CD14-positive monocyte (primary cell): ENCODE data around the gene FOXP1. TPM values are rescaled to one million over a fixed set of nuclear protein-coding genes. Genes with fewer than 3 reads are reported as not detected.
A peak's percentile ranks its signal among the peaks of the same experiment; 100 is the strongest.

Experiments used
- DNase-seq, 3 donors: peaks; one replicate each; pipeline ENCODE4 v3.0.0-alpha.2; 2011 to 2022
- H2AFZ ChIP-seq: 2 replicates; pipeline ENCODE4 v1.6.0; 2012; ENCODE audit warnings: mild to moderate bottlenecking, low read depth, low read length, inconsistent platforms; ENCODE audit not compliant: insufficient read depth, poor library complexity, severe bottlenecking
- H3K27ac ChIP-seq, 2 donors: 1 replicate in 1 of 2; 2 replicates in 1 of 2; pipeline ENCODE4 v1.5.1; 2012 to 2013; ENCODE audit warnings: low read length in 2 of 2, control low read depth in 1 of 2, inconsistent platforms in 1 of 2, low read depth in 1 of 2, mild to moderate bottlenecking in 1 of 2
- H3K27me3 ChIP-seq, 2 donors: one replicate each; pipeline versions ENCODE4 v1.6.0 to v1.6.1; 2011 to 2013; ENCODE audit warnings: low read length in 2 of 2; ENCODE audit not compliant: control insufficient read depth in 2 of 2, insufficient read depth in 2 of 2
- H3K36me3 ChIP-seq, 2 donors: replicated peaks in 1 of 2; 1 replicate in 1 of 2; 2 replicates in 1 of 2; pipeline versions ENCODE4 v1.5.1 to v1.6.1; 2012 to 2013; ENCODE audit warnings: low read length in 2 of 2, control low read depth in 1 of 2, inconsistent platforms in 1 of 2, mild to moderate bottlenecking in 1 of 2; ENCODE audit not compliant: insufficient read depth in 2 of 2, control insufficient read depth in 1 of 2
- H3K4me1 ChIP-seq, 2 donors: 1 replicate in 1 of 2; 2 replicates in 1 of 2; pipeline versions ENCODE4 v1.5.1 to v1.6.1; 2012 to 2013; ENCODE audit warnings: low read length in 2 of 2, control low read depth in 1 of 2, inconsistent platforms in 1 of 2, mild to moderate bottlenecking in 1 of 2, moderate library complexity in 1 of 2; ENCODE audit not compliant: insufficient read depth in 2 of 2, control insufficient read depth in 1 of 2
- H3K4me2 ChIP-seq: replicated peaks from 2 replicates; pipeline ENCODE3; 2012; ENCODE audit warnings: low read length, moderate library complexity, mild to moderate bottlenecking; ENCODE audit not compliant: poor library complexity, severe bottlenecking; ENCODE audit errors: extremely low read depth
- H3K4me3 ChIP-seq, 3 experiments: fragments of 200-600 bp in 1 of 3; sonication (generic) in 1 of 3; replicated peaks in 1 of 3; 1 replicate in 2 of 3; 2 replicates in 1 of 3; pipeline ENCODE4 v1.5.1; 2011 to 2013; ENCODE audit warnings: low read length in 3 of 3, mild to moderate bottlenecking in 3 of 3, control low read depth in 2 of 3, low read depth in 2 of 3, inconsistent platforms in 1 of 3, moderate library complexity in 1 of 3
- H3K79me2 ChIP-seq: 2 replicates; pipeline ENCODE4 v1.6.0; 2012; ENCODE audit warnings: mild to moderate bottlenecking, control low read depth, inconsistent platforms, low read length, moderate library complexity; ENCODE audit not compliant: insufficient read depth
- H3K9ac ChIP-seq: 2 replicates; pipeline ENCODE4 v1.6.0; 2017; ENCODE audit warnings: low read length, mild to moderate bottlenecking; ENCODE audit not compliant: insufficient read depth, poor library complexity, severe bottlenecking
- H3K9me3 ChIP-seq, 2 donors: replicated peaks in 1 of 2; 1 replicate in 1 of 2; 2 replicates in 1 of 2; pipeline versions ENCODE4 v1.5.1 to v1.6.1; 2012 to 2013; ENCODE audit warnings: low read length in 2 of 2, control low read depth in 1 of 2; ENCODE audit not compliant: control insufficient read depth in 1 of 2, insufficient read depth in 1 of 2
- H4K20me1 ChIP-seq: 2 replicates; pipeline ENCODE4 v1.6.0; 2012; ENCODE audit warnings: mild to moderate bottlenecking, low read length, control low read depth, moderate library complexity; ENCODE audit not compliant: insufficient read depth
- H3K27ac Mint-ChIP-seq, 7 donors: one replicate each; pipeline ENCODE4 v1.8.0; 2020; ENCODE audit warnings: mild to moderate bottlenecking in 7 of 7, mixed read lengths in 7 of 7, moderate library complexity in 6 of 7, inconsistent platforms in 2 of 7
- H3K27me3 Mint-ChIP-seq, 3 donors: one replicate each; pipeline ENCODE4 v1.8.0; 2021 to 2022; ENCODE audit warnings: low read depth in 3 of 3, mild to moderate bottlenecking in 3 of 3, mixed read lengths in 3 of 3, moderate library complexity in 3 of 3, inconsistent platforms in 1 of 3
- H3K36me3 Mint-ChIP-seq, 2 donors: one replicate each; pipeline ENCODE4 v1.8.0; 2020; ENCODE audit warnings: mixed read lengths in 2 of 2, inconsistent platforms in 1 of 2, mild to moderate bottlenecking in 1 of 2
- H3K4me1 Mint-ChIP-seq: one replicate; pipeline ENCODE4 v1.8.0; 2020; ENCODE audit warnings: mild to moderate bottlenecking, mixed read lengths
- H3K4me3 Mint-ChIP-seq, 2 donors: one replicate each; pipeline ENCODE4 v1.8.0; 2020; ENCODE audit warnings: mild to moderate bottlenecking in 2 of 2, mixed read lengths in 2 of 2, moderate library complexity in 1 of 2
- H3K9me3 Mint-ChIP-seq, 7 donors: one replicate each; pipeline ENCODE4 v1.8.0; 2020 to 2022; ENCODE audit warnings: mixed read lengths in 7 of 7, mild to moderate bottlenecking in 6 of 7, moderate library complexity in 6 of 7, inconsistent platforms in 2 of 7
- CTCF ChIP-seq: fragments of 200-600 bp; IDR thresholded peaks from one replicate; pipeline ENCODE4 v1.8.0; 2022; ENCODE audit warnings: antibody characterized with exemption, mild to moderate bottlenecking
- WGBS: methylation state at CpG from one replicate; pipeline ENCODE4 v1.1.5; 2013; ENCODE audit warnings: missing lambda C conversion rate; ENCODE audit not compliant: insufficient coverage; 5-methylcytosine and 5-hydroxymethylcytosine counted together
- intact Hi-C, 2 donors: fragments of 100-400 bp; cut with micrococcal nuclease; formaldehyde crosslinking; loops; one replicate each; pipeline versions ENCODE4 v1.15.0 to v1.15.1; 2023
- polyA plus RNA-seq, 3 donors: library from polyadenylated mRNA; depleted of rRNA in 1 of 3; unstranded in 2 of 3; stranded (reverse) in 1 of 3; fragments of 300-500 nt in 2 of 3; fragments of >200 nt in 1 of 3; fragmentation: Illumina TruSeq in 2 of 3; gene quantifications; 1 replicate in 2 of 3; 2 replicates in 1 of 3; pipeline ENCODE4 v1.2.3, GENCODE V29; 2012 to 2021

The FOXP1 gene
- polyA plus RNA-seq, 3 donors: 25.7 to 42.6 (median 27.8) TPM

- Histone ChIP-seq H3K9ac (no peak overlapping the region), H3K4me3 (no peak overlapping the region), H3K79me2 (peaks cover 96% of the 10 kb centered on the region), H3K4me1 (peaks cover 24 to 30% of the 10 kb centered on the region in 2 donors), H4K20me1 (no peaks in the 10 kb centered on the region), H3K27me3 (no peaks in the 10 kb centered on the region), H3K36me3 (peaks cover under 1 to 16% of the 10 kb centered on the region in 2 donors), H3K9me3 (peaks cover 0 to 7% of the 10 kb centered on the region in 2 donors), H3K4me2 (no peak overlapping the region), H3K27ac (peak overlapping the region in 1 of 2 donors; percentile 81), H2AFZ (no peak overlapping the region)
- intact Hi-C loops: no loop called here
- Mint-ChIP-seq H3K36me3 (peaks cover 14 to 26% of the 10 kb centered on the region in 2 donors), H3K27ac (no peak overlapping the region), H3K4me3 (no peak overlapping the region), H3K27me3 (no peaks in the 10 kb centered on the region), H3K9me3 (no peaks in the 10 kb centered on the region), H3K4me1 (peaks cover 22% of the 10 kb centered on the region)
- no peak for TF ChIP-seq CTCF
- no peak for DNase-seq
Observed at GRCh38 chr3:71518089-71518488, 65.4 kb downstream of the FOXP1 start.

GRCh38 chr3:71517271-71517791 is 66.2 kb downstream of the FOXP1 start:
- DNase-seq: no peak
- peak overlapping the region in 3 of 7 donors; percentile 4 to 86 (median 58) for H3K27ac Mint-ChIP-seq
- no peaks in the 10 kb centered on the region for H3K27me3 ChIP-seq
- no peaks in the 10 kb centered on the region for H3K9me3 Mint-ChIP-seq
- H3K9ac ChIP-seq: no peak overlapping the region
- H3K36me3 Mint-ChIP-seq: peaks cover 10 to 21% of the 10 kb centered on the region in 2 donors
- WGBS: 100% methylated on average over 1 of the region's 3 CpGs
- no peaks in the 10 kb centered on the region for H4K20me1 ChIP-seq
- H3K36me3 ChIP-seq: peaks cover 0 to 11% of the 10 kb centered on the region in 2 donors
- peaks cover 22% of the 10 kb centered on the region for H3K4me1 Mint-ChIP-seq
- intact Hi-C loops: no loop called here
- TF ChIP-seq CTCF: no peak
- no peaks in the 10 kb centered on the region for H3K27me3 Mint-ChIP-seq
- H3K4me3 ChIP-seq: no peak overlapping the region
- peaks cover 96% of the 10 kb centered on the region for H3K79me2 ChIP-seq
- H2AFZ ChIP-seq: no peak overlapping the region
- H3K4me1 ChIP-seq: peaks cover 31 to 37% of the 10 kb centered on the region in 2 donors
- H3K4me3 Mint-ChIP-seq: no peak overlapping the region
- H3K4me2 ChIP-seq: no peak overlapping the region
- H3K9me3 ChIP-seq: peaks cover 0 to 7% of the 10 kb centered on the region in 2 donors
- peak overlapping the region in 1 of 2 donors; percentile 81 for H3K27ac ChIP-seq
